GM23338 (cell line): ENCODE results near the gene PCDHA2.
A peak's percentile ranks its signal among the peaks of the same experiment; 100 is the strongest.

Experiments
- CREB1 ChIP-seq: fragments of 250-450 bp; sonication (Bioruptor Pico); IDR thresholded peaks from 2 replicates; pipeline ENCODE4 v1.5.0; 2020; ENCODE audit warnings: low read depth, mild to moderate bottlenecking, moderate library complexity
- CTCF ChIP-seq, 2 experiments: fragments of 200-600 bp in 1 of 2; sonication (generic) in 1 of 2; conservative IDR thresholded peaks; 2 replicates each; pipeline versions ENCODE4 v1.5.1 to v1.6.1; 2016 to 2017; ENCODE audit warnings: antibody characterized with exemption in 2 of 2, low read depth in 2 of 2, mild to moderate bottlenecking in 2 of 2, moderate library complexity in 1 of 2
- ETS1 ChIP-seq: IDR thresholded peaks from 2 replicates; pipeline ENCODE4 v1.6.1; 2016; ENCODE audit warnings: antibody characterized with exemption
- EZH2 ChIP-seq: fragments of 200-600 bp; sonication (generic); IDR thresholded peaks from one replicate; pipeline ENCODE4 v1.8.0; 2017; ENCODE audit warnings: antibody characterized with exemption, mild to moderate bottlenecking, low read depth; ENCODE audit not compliant: unreplicated experiment
- EZH2phosphoT487 ChIP-seq: fragments of 200-600 bp; sonication (generic); IDR thresholded peaks from one replicate; pipeline ENCODE4 v1.8.1; 2018; ENCODE audit warnings: antibody characterized with exemption; ENCODE audit not compliant: unreplicated experiment
- JUNB ChIP-seq: IDR thresholded peaks from one replicate; pipeline ENCODE4 v1.6.1; 2016; ENCODE audit warnings: antibody characterized with exemption; ENCODE audit not compliant: unreplicated experiment
- NANOG ChIP-seq: IDR thresholded peaks from 2 replicates; pipeline ENCODE4 v1.6.1; 2016; ENCODE audit warnings: antibody characterized with exemption, borderline replicate concordance
- POLR2AphosphoS5 ChIP-seq: IDR thresholded peaks from 2 replicates; pipeline ENCODE4 v1.6.1; 2016; ENCODE audit warnings: antibody characterized with exemption, low read depth
- REST ChIP-seq: IDR thresholded peaks from one replicate; pipeline ENCODE4 v1.6.1; 2018; ENCODE audit warnings: antibody characterized with exemption; ENCODE audit not compliant: unreplicated experiment
- STAT1 ChIP-seq: IDR thresholded peaks from one replicate; pipeline ENCODE4 v1.6.1; 2016; ENCODE audit warnings: antibody characterized with exemption; ENCODE audit not compliant: unreplicated experiment
- ZNF114 ChIP-seq: fragments of 250-450 bp; sonication (Bioruptor Pico); IDR thresholded peaks from 2 replicates; pipeline ENCODE4 v1.5.0; 2020; ENCODE audit warnings: mild to moderate bottlenecking, moderate library complexity
- TF ChIP-seq, protein P1 (sequence below): fragments of 250-450 bp; sonication (Bioruptor Pico); IDR thresholded peaks from 2 replicates; pipeline ENCODE4 v1.5.0; 2020; ENCODE audit warnings: mild to moderate bottlenecking, moderate library complexity

DNA sequence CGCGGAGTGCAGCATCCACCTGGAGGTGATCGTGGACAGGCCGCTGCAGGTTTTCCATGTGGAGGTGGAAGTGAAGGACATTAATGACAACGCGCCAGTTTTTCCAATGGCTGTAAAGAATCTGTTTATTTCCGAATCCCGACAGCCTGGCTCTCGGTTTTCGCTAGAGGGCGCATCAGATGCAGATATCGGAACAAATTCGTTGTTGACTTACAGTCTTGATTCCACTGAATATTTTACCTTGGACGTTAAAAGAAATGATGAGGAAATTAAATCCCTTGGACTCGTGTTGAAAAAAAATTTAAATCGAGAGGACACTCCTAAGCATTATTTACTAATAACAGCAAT lies 6.8 kb downstream of the PCDHA2 start:
- TF ChIP-seq CTCF (conservative IDR thresholded peaks at IDR 0.05; ENCODE audit: low read depth in 2 of 2): peak; percentile 65 to 70
- TF ChIP-seq REST: no peak
- TF ChIP-seq POLR2AphosphoS5: no peak
- TF ChIP-seq EZH2: no peak
- TF ChIP-seq EZH2phosphoT487: no peak
- TF ChIP-seq NANOG: no peak
- TF ChIP-seq CREB1 (CRISPR knock-in tag): no peak
- TF ChIP-seq ZNF114 (CRISPR knock-in tag): no peak
- TF ChIP-seq JUNB: no peak
- no peak for TF ChIP-seq STAT1
- no peak for TF ChIP-seq ETS1
- TF ChIP-seq, protein P1, sequence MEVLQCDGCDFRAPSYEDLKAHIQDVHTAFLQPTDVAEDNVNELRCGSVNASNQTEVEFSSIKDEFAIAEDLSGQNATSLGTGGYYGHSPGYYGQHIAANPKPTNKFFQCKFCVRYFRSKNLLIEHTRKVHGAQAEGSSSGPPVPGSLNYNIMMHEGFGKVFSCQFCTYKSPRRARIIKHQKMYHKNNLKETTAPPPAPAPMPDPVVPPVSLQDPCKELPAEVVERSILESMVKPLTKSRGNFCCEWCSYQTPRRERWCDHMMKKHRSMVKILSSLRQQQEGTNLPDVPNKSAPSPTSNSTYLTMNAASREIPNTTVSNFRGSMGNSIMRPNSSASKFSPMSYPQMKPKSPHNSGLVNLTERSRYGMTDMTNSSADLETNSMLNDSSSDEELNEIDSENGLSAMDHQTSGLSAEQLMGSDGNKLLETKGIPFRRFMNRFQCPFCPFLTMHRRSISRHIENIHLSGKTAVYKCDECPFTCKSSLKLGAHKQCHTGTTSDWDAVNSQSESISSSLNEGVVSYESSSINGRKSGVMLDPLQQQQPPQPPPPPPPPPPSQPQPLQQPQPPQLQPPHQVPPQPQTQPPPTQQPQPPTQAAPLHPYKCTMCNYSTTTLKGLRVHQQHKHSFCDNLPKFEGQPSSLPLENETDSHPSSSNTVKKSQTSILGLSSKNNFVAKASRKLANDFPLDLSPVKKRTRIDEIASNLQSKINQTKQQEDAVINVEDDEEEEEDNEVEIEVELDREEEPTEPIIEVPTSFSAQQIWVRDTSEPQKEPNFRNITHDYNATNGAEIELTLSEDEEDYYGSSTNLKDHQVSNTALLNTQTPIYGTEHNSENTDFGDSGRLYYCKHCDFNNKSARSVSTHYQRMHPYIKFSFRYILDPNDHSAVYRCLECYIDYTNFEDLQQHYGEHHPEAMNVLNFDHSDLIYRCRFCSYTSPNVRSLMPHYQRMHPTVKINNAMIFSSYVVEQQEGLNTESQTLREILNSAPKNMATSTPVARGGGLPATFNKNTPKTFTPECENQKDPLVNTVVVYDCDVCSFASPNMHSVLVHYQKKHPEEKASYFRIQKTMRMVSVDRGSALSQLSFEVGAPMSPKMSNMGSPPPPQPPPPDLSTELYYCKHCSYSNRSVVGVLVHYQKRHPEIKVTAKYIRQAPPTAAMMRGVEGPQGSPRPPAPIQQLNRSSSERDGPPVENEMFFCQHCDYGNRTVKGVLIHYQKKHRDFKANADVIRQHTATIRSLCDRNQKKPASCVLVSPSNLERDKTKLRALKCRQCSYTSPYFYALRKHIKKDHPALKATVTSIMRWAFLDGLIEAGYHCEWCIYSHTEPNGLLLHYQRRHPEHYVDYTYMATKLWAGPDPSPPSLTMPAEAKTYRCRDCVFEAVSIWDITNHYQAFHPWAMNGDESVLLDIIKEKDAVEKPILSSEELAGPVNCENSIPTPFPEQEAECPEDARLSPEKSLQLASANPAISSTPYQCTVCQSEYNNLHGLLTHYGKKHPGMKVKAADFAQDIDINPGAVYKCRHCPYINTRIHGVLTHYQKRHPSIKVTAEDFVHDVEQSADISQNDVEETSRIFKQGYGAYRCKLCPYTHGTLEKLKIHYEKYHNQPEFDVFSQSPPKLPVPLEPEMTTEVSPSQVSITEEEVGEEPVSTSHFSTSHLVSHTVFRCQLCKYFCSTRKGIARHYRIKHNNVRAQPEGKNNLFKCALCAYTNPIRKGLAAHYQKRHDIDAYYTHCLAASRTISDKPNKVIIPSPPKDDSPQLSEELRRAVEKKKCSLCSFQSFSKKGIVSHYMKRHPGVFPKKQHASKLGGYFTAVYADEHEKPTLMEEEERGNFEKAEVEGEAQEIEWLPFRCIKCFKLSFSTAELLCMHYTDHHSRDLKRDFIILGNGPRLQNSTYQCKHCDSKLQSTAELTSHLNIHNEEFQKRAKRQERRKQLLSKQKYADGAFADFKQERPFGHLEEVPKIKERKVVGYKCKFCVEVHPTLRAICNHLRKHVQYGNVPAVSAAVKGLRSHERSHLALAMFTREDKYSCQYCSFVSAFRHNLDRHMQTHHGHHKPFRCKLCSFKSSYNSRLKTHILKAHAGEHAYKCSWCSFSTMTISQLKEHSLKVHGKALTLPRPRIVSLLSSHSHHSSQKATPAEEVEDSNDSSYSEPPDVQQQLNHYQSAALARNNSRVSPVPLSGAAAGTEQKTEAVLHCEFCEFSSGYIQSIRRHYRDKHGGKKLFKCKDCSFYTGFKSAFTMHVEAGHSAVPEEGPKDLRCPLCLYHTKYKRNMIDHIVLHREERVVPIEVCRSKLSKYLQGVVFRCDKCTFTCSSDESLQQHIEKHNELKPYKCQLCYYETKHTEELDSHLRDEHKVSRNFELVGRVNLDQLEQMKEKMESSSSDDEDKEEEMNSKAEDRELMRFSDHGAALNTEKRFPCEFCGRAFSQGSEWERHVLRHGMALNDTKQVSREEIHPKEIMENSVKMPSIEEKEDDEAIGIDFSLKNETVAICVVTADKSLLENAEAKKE: no peak
